ENCODE measurements around the gene UBR7.

GRCh38 chr14:93195316-93195999, 11.6 kb upstream of the UBR7 start:
- TF ChIP-seq CTCF (conservative IDR thresholded peaks at IDR 0.05; ENCODE audit: low read depth, low read length): no peak
- no peak for TF ChIP-seq EZH2 (IDR thresholded peaks at IDR 0.05; ENCODE audit: low read length, unreplicated experiment)
- no peak for TF ChIP-seq EZH2phosphoT487 (IDR thresholded peaks at IDR 0.05; ENCODE audit: borderline replicate concordance, low read length)

Measured in PC-3 (cell line).